GM23338 (cell line): ENCODE measurements around the gene C12orf56. TPM values are rescaled to one million over a fixed set of nuclear protein-coding genes. Genes with fewer than 3 reads are reported as not detected.

Source experiments
- ATAC-seq: fragments of 200-7000 bp; cut with Tn5 transposase; 3 replicates; pipeline ENCODE4 v1.9.1; 2020
- DNase-seq: peaks from one replicate; pipeline ENCODE4 v3.0.0-alpha.2; 2015; ENCODE audit warnings: low spot score
- H2AFZ ChIP-seq: fragments of 200-600 bp; sonication (generic); 2 replicates; pipeline ENCODE4 v1.8.0; 2016; ENCODE audit warnings: antibody characterized with exemption, mild to moderate bottlenecking, moderate library complexity
- H3F3A ChIP-seq: fragments of 200-600 bp; sonication (generic); replicated peaks from 2 replicates; pipeline ENCODE4 v1.8.0; 2017; ENCODE audit warnings: antibody characterized with exemption, mixed run types, low read depth
- H3K27ac ChIP-seq: fragments of 200-600 bp; sonication (generic); 2 replicates; pipeline ENCODE4 v1.6.1; 2016; ENCODE audit warnings: low read depth
- H3K27me3 ChIP-seq: fragments of 200-600 bp; sonication (generic); 2 replicates; pipeline ENCODE4 v1.8.0; 2016; ENCODE audit warnings: mild to moderate bottlenecking, mixed run types, moderate library complexity; ENCODE audit not compliant: insufficient read depth
- H3K36me3 ChIP-seq: fragments of 200-600 bp; sonication (generic); 2 replicates; pipeline ENCODE4 v1.8.0; 2016; ENCODE audit warnings: mild to moderate bottlenecking; ENCODE audit not compliant: insufficient read depth
- H3K4me1 ChIP-seq: fragments of 200-600 bp; sonication (generic); 2 replicates; pipeline ENCODE4 v1.8.0; 2016; ENCODE audit warnings: mild to moderate bottlenecking, moderate library complexity; ENCODE audit not compliant: insufficient read depth
- H3K4me2 ChIP-seq: fragments of 200-600 bp; sonication (generic); 2 replicates; pipeline ENCODE4 v1.7.1; 2017; ENCODE audit warnings: mixed run types
- H3K4me3 ChIP-seq: fragments of 200-600 bp; sonication (generic); 2 replicates; pipeline ENCODE4 v1.6.1; 2016; ENCODE audit warnings: mixed run types
- H3K79me2 ChIP-seq: fragments of 200-600 bp; sonication (generic); replicated peaks from 2 replicates; pipeline ENCODE4 v1.8.0; 2017; ENCODE audit warnings: mild to moderate bottlenecking; ENCODE audit not compliant: insufficient read depth
- H3K9me2 ChIP-seq: fragments of 200-600 bp; sonication (generic); 2 replicates; pipeline ENCODE4 v1.8.0; 2017; ENCODE audit not compliant: insufficient read depth
- H4K20me1 ChIP-seq: fragments of 200-600 bp; sonication (generic); replicated peaks from 2 replicates; pipeline ENCODE4 v1.8.0; 2017; ENCODE audit warnings: mild to moderate bottlenecking; ENCODE audit not compliant: insufficient read depth
- H3K27ac Mint-ChIP-seq: 2 replicates; pipeline ENCODE4 v1.8.0; 2020; ENCODE audit warnings: inconsistent platforms, mild to moderate bottlenecking, moderate library complexity, mixed read lengths
- H3K27me3 Mint-ChIP-seq: 3 replicates; pipeline ENCODE4 v1.8.0; 2022; ENCODE audit warnings: low read depth, mild to moderate bottlenecking, moderate library complexity, mixed read lengths, inconsistent platforms; ENCODE audit not compliant: insufficient read depth, poor library complexity
- H3K36me3 Mint-ChIP-seq: 3 replicates; pipeline ENCODE4 v1.8.0; 2021; ENCODE audit warnings: low read depth, mild to moderate bottlenecking, inconsistent platforms, moderate library complexity, mixed read lengths
- H3K4me1 Mint-ChIP-seq: 3 replicates; pipeline ENCODE4 v1.8.0; 2020; ENCODE audit warnings: mild to moderate bottlenecking, inconsistent platforms, mixed read lengths
- H3K4me3 Mint-ChIP-seq: 3 replicates; pipeline ENCODE4 v1.8.0; 2021; ENCODE audit warnings: moderate library complexity, mild to moderate bottlenecking, inconsistent platforms, mixed read lengths
- H3K9me3 Mint-ChIP-seq: 3 replicates; pipeline ENCODE4 v1.8.0; 2020; ENCODE audit warnings: moderate library complexity, mild to moderate bottlenecking, inconsistent platforms, mixed read lengths
- CREB1 ChIP-seq: fragments of 250-450 bp; sonication (Bioruptor Pico); IDR thresholded peaks from 2 replicates; pipeline ENCODE4 v1.5.0; 2020; ENCODE audit warnings: low read depth, mild to moderate bottlenecking, moderate library complexity
- ETS1 ChIP-seq: IDR thresholded peaks from 2 replicates; pipeline ENCODE4 v1.6.1; 2016; ENCODE audit warnings: antibody characterized with exemption
- EZH2 ChIP-seq: fragments of 200-600 bp; sonication (generic); IDR thresholded peaks from one replicate; pipeline ENCODE4 v1.8.0; 2017; ENCODE audit warnings: antibody characterized with exemption, mild to moderate bottlenecking, low read depth; ENCODE audit not compliant: unreplicated experiment
- EZH2phosphoT487 ChIP-seq: fragments of 200-600 bp; sonication (generic); IDR thresholded peaks from one replicate; pipeline ENCODE4 v1.8.1; 2018; ENCODE audit warnings: antibody characterized with exemption; ENCODE audit not compliant: unreplicated experiment
- POLR2AphosphoS5 ChIP-seq: IDR thresholded peaks from 2 replicates; pipeline ENCODE4 v1.6.1; 2016; ENCODE audit warnings: antibody characterized with exemption, low read depth
- STAT1 ChIP-seq: IDR thresholded peaks from one replicate; pipeline ENCODE4 v1.6.1; 2016; ENCODE audit warnings: antibody characterized with exemption; ENCODE audit not compliant: unreplicated experiment
- ZNF114 ChIP-seq: fragments of 250-450 bp; sonication (Bioruptor Pico); IDR thresholded peaks from 2 replicates; pipeline ENCODE4 v1.5.0; 2020; ENCODE audit warnings: mild to moderate bottlenecking, moderate library complexity
- polyA plus RNA-seq: library from polyadenylated mRNA; unstranded; fragments of >200 nt; fragmentation: Nextera tagmentation; extraction: Ambion mirVana; gene quantifications from 2 replicates; pipeline ENCODE4 v1.2.1, GENCODE V29; 2016
- total RNA-seq: library from RNA; depleted of rRNA; stranded (reverse); fragments of >200 nt; shearing (Covaris generic); gene quantifications from 2 replicates; pipeline ENCODE4 v1.2.3, GENCODE V29; 2014
- TF ChIP-seq, protein P1 (sequence below): IDR thresholded peaks from one replicate; pipeline ENCODE4 v1.6.1; 2018; ENCODE audit warnings: antibody characterized with exemption; ENCODE audit not compliant: unreplicated experiment
- TF ChIP-seq, protein P2 (sequence below), 2 experiments: fragments of 200-600 bp in 1 of 2; sonication (generic) in 1 of 2; conservative IDR thresholded peaks; 2 replicates each; pipeline versions ENCODE4 v1.5.1 to v1.6.1; 2016 to 2017; ENCODE audit warnings: antibody characterized with exemption in 2 of 2, low read depth in 2 of 2, mild to moderate bottlenecking in 2 of 2, moderate library complexity in 1 of 2
- TF ChIP-seq, protein P3 (sequence below): fragments of 250-450 bp; sonication (Bioruptor Pico); IDR thresholded peaks from 2 replicates; pipeline ENCODE4 v1.5.0; 2020; ENCODE audit warnings: mild to moderate bottlenecking, moderate library complexity

Gene C12orf56
- total and polyA plus RNA-seq, 2 experiments from 2014 or later: 6.4 to 9.3 TPM

GRCh38 chr12:64389154-64389553 lies 1.4 kb downstream of the C12orf56 start (continued):
- TF ChIP-seq, protein P1, sequence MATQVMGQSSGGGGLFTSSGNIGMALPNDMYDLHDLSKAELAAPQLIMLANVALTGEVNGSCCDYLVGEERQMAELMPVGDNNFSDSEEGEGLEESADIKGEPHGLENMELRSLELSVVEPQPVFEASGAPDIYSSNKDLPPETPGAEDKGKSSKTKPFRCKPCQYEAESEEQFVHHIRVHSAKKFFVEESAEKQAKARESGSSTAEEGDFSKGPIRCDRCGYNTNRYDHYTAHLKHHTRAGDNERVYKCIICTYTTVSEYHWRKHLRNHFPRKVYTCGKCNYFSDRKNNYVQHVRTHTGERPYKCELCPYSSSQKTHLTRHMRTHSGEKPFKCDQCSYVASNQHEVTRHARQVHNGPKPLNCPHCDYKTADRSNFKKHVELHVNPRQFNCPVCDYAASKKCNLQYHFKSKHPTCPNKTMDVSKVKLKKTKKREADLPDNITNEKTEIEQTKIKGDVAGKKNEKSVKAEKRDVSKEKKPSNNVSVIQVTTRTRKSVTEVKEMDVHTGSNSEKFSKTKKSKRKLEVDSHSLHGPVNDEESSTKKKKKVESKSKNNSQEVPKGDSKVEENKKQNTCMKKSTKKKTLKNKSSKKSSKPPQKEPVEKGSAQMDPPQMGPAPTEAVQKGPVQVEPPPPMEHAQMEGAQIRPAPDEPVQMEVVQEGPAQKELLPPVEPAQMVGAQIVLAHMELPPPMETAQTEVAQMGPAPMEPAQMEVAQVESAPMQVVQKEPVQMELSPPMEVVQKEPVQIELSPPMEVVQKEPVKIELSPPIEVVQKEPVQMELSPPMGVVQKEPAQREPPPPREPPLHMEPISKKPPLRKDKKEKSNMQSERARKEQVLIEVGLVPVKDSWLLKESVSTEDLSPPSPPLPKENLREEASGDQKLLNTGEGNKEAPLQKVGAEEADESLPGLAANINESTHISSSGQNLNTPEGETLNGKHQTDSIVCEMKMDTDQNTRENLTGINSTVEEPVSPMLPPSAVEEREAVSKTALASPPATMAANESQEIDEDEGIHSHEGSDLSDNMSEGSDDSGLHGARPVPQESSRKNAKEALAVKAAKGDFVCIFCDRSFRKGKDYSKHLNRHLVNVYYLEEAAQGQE: no peak
- TF ChIP-seq ZNF114 (CRISPR knock-in tag) (no peak), POLR2AphosphoS5 (no peak), ETS1 (no peak), EZH2phosphoT487 (no peak)

GRCh38 chr12:64387197-64387816 lies 3.3 kb downstream of the C12orf56 start:
- H3K9me3 Mint-ChIP-seq: no peaks in the 10 kb centered on the region
- no peak for ATAC-seq
- no peak overlapping the region for H3K27ac Mint-ChIP-seq
- TF ChIP-seq EZH2: no peak
- no peak for TF ChIP-seq ETS1
- TF ChIP-seq STAT1: no peak
- TF ChIP-seq, protein P2, sequence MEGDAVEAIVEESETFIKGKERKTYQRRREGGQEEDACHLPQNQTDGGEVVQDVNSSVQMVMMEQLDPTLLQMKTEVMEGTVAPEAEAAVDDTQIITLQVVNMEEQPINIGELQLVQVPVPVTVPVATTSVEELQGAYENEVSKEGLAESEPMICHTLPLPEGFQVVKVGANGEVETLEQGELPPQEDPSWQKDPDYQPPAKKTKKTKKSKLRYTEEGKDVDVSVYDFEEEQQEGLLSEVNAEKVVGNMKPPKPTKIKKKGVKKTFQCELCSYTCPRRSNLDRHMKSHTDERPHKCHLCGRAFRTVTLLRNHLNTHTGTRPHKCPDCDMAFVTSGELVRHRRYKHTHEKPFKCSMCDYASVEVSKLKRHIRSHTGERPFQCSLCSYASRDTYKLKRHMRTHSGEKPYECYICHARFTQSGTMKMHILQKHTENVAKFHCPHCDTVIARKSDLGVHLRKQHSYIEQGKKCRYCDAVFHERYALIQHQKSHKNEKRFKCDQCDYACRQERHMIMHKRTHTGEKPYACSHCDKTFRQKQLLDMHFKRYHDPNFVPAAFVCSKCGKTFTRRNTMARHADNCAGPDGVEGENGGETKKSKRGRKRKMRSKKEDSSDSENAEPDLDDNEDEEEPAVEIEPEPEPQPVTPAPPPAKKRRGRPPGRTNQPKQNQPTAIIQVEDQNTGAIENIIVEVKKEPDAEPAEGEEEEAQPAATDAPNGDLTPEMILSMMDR (conservative IDR thresholded peaks at IDR 0.05; ENCODE audit: low read depth in 2 of 2): no peak
- no peak for TF ChIP-seq CREB1
- TF ChIP-seq, protein P3, sequence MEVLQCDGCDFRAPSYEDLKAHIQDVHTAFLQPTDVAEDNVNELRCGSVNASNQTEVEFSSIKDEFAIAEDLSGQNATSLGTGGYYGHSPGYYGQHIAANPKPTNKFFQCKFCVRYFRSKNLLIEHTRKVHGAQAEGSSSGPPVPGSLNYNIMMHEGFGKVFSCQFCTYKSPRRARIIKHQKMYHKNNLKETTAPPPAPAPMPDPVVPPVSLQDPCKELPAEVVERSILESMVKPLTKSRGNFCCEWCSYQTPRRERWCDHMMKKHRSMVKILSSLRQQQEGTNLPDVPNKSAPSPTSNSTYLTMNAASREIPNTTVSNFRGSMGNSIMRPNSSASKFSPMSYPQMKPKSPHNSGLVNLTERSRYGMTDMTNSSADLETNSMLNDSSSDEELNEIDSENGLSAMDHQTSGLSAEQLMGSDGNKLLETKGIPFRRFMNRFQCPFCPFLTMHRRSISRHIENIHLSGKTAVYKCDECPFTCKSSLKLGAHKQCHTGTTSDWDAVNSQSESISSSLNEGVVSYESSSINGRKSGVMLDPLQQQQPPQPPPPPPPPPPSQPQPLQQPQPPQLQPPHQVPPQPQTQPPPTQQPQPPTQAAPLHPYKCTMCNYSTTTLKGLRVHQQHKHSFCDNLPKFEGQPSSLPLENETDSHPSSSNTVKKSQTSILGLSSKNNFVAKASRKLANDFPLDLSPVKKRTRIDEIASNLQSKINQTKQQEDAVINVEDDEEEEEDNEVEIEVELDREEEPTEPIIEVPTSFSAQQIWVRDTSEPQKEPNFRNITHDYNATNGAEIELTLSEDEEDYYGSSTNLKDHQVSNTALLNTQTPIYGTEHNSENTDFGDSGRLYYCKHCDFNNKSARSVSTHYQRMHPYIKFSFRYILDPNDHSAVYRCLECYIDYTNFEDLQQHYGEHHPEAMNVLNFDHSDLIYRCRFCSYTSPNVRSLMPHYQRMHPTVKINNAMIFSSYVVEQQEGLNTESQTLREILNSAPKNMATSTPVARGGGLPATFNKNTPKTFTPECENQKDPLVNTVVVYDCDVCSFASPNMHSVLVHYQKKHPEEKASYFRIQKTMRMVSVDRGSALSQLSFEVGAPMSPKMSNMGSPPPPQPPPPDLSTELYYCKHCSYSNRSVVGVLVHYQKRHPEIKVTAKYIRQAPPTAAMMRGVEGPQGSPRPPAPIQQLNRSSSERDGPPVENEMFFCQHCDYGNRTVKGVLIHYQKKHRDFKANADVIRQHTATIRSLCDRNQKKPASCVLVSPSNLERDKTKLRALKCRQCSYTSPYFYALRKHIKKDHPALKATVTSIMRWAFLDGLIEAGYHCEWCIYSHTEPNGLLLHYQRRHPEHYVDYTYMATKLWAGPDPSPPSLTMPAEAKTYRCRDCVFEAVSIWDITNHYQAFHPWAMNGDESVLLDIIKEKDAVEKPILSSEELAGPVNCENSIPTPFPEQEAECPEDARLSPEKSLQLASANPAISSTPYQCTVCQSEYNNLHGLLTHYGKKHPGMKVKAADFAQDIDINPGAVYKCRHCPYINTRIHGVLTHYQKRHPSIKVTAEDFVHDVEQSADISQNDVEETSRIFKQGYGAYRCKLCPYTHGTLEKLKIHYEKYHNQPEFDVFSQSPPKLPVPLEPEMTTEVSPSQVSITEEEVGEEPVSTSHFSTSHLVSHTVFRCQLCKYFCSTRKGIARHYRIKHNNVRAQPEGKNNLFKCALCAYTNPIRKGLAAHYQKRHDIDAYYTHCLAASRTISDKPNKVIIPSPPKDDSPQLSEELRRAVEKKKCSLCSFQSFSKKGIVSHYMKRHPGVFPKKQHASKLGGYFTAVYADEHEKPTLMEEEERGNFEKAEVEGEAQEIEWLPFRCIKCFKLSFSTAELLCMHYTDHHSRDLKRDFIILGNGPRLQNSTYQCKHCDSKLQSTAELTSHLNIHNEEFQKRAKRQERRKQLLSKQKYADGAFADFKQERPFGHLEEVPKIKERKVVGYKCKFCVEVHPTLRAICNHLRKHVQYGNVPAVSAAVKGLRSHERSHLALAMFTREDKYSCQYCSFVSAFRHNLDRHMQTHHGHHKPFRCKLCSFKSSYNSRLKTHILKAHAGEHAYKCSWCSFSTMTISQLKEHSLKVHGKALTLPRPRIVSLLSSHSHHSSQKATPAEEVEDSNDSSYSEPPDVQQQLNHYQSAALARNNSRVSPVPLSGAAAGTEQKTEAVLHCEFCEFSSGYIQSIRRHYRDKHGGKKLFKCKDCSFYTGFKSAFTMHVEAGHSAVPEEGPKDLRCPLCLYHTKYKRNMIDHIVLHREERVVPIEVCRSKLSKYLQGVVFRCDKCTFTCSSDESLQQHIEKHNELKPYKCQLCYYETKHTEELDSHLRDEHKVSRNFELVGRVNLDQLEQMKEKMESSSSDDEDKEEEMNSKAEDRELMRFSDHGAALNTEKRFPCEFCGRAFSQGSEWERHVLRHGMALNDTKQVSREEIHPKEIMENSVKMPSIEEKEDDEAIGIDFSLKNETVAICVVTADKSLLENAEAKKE: no peak
- no peak for TF ChIP-seq ZNF114 (CRISPR knock-in tag)
- TF ChIP-seq EZH2phosphoT487: no peak

More at GRCh38 chr12:64387197-64387816, 3.3 kb downstream of the C12orf56 start:
- H3K27ac ChIP-seq: no peak overlapping the region
- H3K4me2 ChIP-seq: no peak overlapping the region
- H2AFZ ChIP-seq: no peak overlapping the region
- peaks cover 7% of the 10 kb centered on the region for H3F3A ChIP-seq
- H3K36me3 ChIP-seq: no peaks in the 10 kb centered on the region
- Mint-ChIP-seq H3K4me1 (peaks cover 5% of the 10 kb centered on the region; the same call in 2 of the 3 replicates), H3K36me3 (no peaks in the 10 kb centered on the region), H3K27me3 (peaks cover 23% of the 10 kb centered on the region), H3K4me3 (no peak overlapping the region)
- H3K27me3 ChIP-seq: peaks cover 14% of the 10 kb centered on the region; the same call in 1 of the 2 replicates
- no peak for DNase-seq
- peaks cover 3% of the 10 kb centered on the region; the same call in 1 of the 2 replicates for H3K9me2 ChIP-seq
- no peaks in the 10 kb centered on the region for H3K79me2 ChIP-seq
- H3K4me1 ChIP-seq: peaks cover 3% of the 10 kb centered on the region; the same call in 1 of the 2 replicates
- no peaks in the 10 kb centered on the region for H4K20me1 ChIP-seq
- no peak overlapping the region for H3K4me3 ChIP-seq
